OCI-LY3 (cell line): Measurements from ENCODE around the gene DNM3.

Experiments used
- CTCF ChIP-seq: fragments of 200-600, 300-600 bp; sonication (generic); IDR thresholded peaks from 2 replicates; pipeline ENCODE4 v1.5.1; 2014; ENCODE audit warnings: antibody characterized with exemption, low read length, low read depth
- EZH2phosphoT487 ChIP-seq: fragments of 200-600 bp; shearing (Covaris generic); IDR thresholded peaks from 2 replicates; pipeline ENCODE4 v1.6.1; 2018; ENCODE audit warnings: antibody characterized with exemption, mixed run types, low read depth

- TF ChIP-seq CTCF (no peak), EZH2phosphoT487 (no peak)
Measured at GRCh38 chr1:172215006-172215405, 373.7 kb downstream of the DNM3 start.
